ENCODE measurements around the gene CDC42BPA. TPM values are rescaled to one million over a fixed set of nuclear protein-coding genes. Genes with fewer than 3 reads are reported as not detected.

Gene CDC42BPA
- total and polyA plus RNA-seq, 2 of the 13 experiments (the other 11 are each of a cell fraction or from before 2014, with no cell fraction given): 6.5 to 16.0 TPM

- no TSS peak for BruUV-seq (replicated peaks)
- 96% methylated on average over 6 of the region's 6 CpGs for WGBS (ENCODE audit: low lambda C conversion rate)
- Histone ChIP-seq H3K4me2 (ENCODE audit: low read depth, low read length) (no peak overlapping the region), H3K27ac (ENCODE audit: extremely low read length, insufficient read depth, low read length) (no peak overlapping the region), H3K4me3 (replicated peaks in 1 of 3; ENCODE audit: insufficient read depth in 1 of 3, low read depth in 2 of 3, low read length in 3 of 3) (no peak overlapping the region), H4K20me1 (ENCODE audit: insufficient read depth, low read length) (peaks cover 62% of the 10 kb centered on the region), H3K9me3 (ENCODE audit: low read length) (no peaks in the 10 kb centered on the region), H3K36me3 (replicated peaks in 1 of 2; ENCODE audit: control insufficient read depth in 1 of 2, insufficient read depth in 2 of 2, low read length in 2 of 2) (peaks cover 5 to 25% of the 10 kb centered on the region in 2 experiments; a peak in 4 of 5 replicates), H3K9ac (ENCODE audit: insufficient read depth, low read depth, low read length) (no peak overlapping the region), H2AFZ (ENCODE audit: low read length) (no peak overlapping the region), H3K79me2 (ENCODE audit: insufficient read depth, low read length) (peaks cover 85% of the 10 kb centered on the region), H3K4me1 (ENCODE audit: insufficient read depth, low read length) (0 out of 2 replicates have a peak, but pooled peaks cover 6% of the 10 kb centered on the region), H3K27me3 (ENCODE audit: control insufficient read depth in 1 of 2, insufficient read depth in 2 of 2, low read length in 2 of 2) (no peaks in the 10 kb centered on the region)
- in situ Hi-C loops (cut with HindIII; ENCODE audit: extremely low pct_ligation_motif_present, low pct_unique_long_range_greater_than_20kb) (no loop called here), intact Hi-C loops (cut with micrococcal nuclease; ENCODE audit: unreplicated experiment) (no loop called here)
- ATAC-seq (no peak), DNase-seq (ENCODE audit: low spot score) (no peak), FAIRE-seq (no peak)
- CTCF ChIA-PET (ENCODE audit: low intra/inter-chr PET ratio, low total read pairs): no interaction called here
- TF ChIP-seq ZNF18 (CRISPR knock-in tag; IDR thresholded peaks at IDR 0.05; ENCODE audit: insufficient replicate concordance) (peak; percentile 99), CBFB (CRISPR knock-in tag; IDR thresholded peaks at IDR 0.05) (no peak), ZNF704 (CRISPR knock-in tag; IDR thresholded peaks at IDR 0.05; ENCODE audit: borderline replicate concordance) (no peak), CERS6 (CRISPR knock-in tag; IDR thresholded peaks at IDR 0.05) (no peak), ZNF746 (CRISPR knock-in tag; IDR thresholded peaks at IDR 0.05) (no peak)
- POLR2A ChIA-PET: no interaction called here
These were observed 361.2 kb downstream of the CDC42BPA start for GRCh38 chr1:226956942-226957713.
